ENCODE results near the gene KDM4B. TPM values are rescaled to one million over a fixed set of nuclear protein-coding genes. Genes with fewer than 3 reads are reported as not detected.
"Not testable (repeated sequence)": the region's sequence is repeated elsewhere in the genome, so short reads cannot be mapped to it uniquely, and the experiment has no call there.

Gene KDM4B
- total RNA-seq, 1 experiment from 2014 or later, result 43.7 TPM

- H3K56ac ChIP-seq (ENCODE audit: insufficient read length, low read depth, low read length); H3K27me3 Mint-ChIP-seq (ENCODE audit: low read depth); H3K4me2 ChIP-seq (ENCODE audit: insufficient read depth, insufficient read length, low read length); H2AK5ac ChIP-seq (ENCODE audit: insufficient read length, low read length); H3K79me2 ChIP-seq (ENCODE audit: insufficient read depth, low read length); H3K4me3 Mint-ChIP-seq; H2BK20ac ChIP-seq (ENCODE audit: low read depth, low read length, poor library complexity, severe bottlenecking); H4K5ac ChIP-seq (ENCODE audit: insufficient read length, low read depth, low read length); H3K27ac ChIP-seq (ENCODE audit: insufficient read length, low read depth, low read length); H3K27me3 ChIP-seq (ENCODE audit: insufficient read depth, low read length); H3K9me3 ChIP-seq (ENCODE audit: control insufficient read depth, low read depth, low read length); H2AFZ ChIP-seq (ENCODE audit: low read length); H2BK15ac ChIP-seq (ENCODE audit: low read depth, low read length); H3K23ac ChIP-seq (ENCODE audit: insufficient read length, low read depth, low read length); H4K8ac ChIP-seq (replicated peaks; ENCODE audit: insufficient read length, low read depth, low read length); H3K23me2 ChIP-seq (ENCODE audit: insufficient read length, low read depth, low read length, poor library complexity, severe bottlenecking); H3T11ph ChIP-seq (ENCODE audit: low read length); H3K79me1 ChIP-seq (ENCODE audit: insufficient read depth, low read depth, low read length, poor library complexity, severe bottlenecking); H3K14ac ChIP-seq (ENCODE audit: insufficient read depth, low read length); H3K4me1 Mint-ChIP-seq; H3K9me3 Mint-ChIP-seq; H4K20me1 ChIP-seq (ENCODE audit: control insufficient read depth, insufficient read depth, insufficient read length); H3K18ac ChIP-seq (ENCODE audit: insufficient read length, low read depth, low read length); H3K4ac ChIP-seq (ENCODE audit: low read depth, low read length); H2BK12ac ChIP-seq (ENCODE audit: insufficient read length, low read depth, low read length); H3K4me1 ChIP-seq (ENCODE audit: insufficient read depth, low read length); H4K91ac ChIP-seq (ENCODE audit: insufficient read length, low read depth, low read length); H2BK120ac ChIP-seq (ENCODE audit: low read depth, low read length, poor library complexity, severe bottlenecking); H3K9ac ChIP-seq (ENCODE audit: extremely low read depth, insufficient read length, low read length); DNase-seq; H2BK5ac ChIP-seq (ENCODE audit: insufficient read length, low read length): not testable (repeated sequence)
- Mint-ChIP-seq H3K27ac (peak overlapping the region in 2 of 3 experiments; percentile 32 to 55; a peak in 2 of 7 replicates), H3K36me3 (ENCODE audit: insufficient read depth in 1 of 3, low read depth in 3 of 3) (peaks cover 45 to 89% (median 78%) of the 10 kb centered on the region in 3 experiments)
- WGBS (ENCODE audit: extremely low coverage, insufficient read length, low lambda C conversion rate), result no CpG with 5 or more reads among the region's 23 CpGs
Measured at GRCh38 chr19:4950650-4951049, 18.3 kb upstream of the KDM4B start.
